Sciatic nerve (tissue), 2 donors: ENCODE data around the gene JCAD. TPM values are rescaled to one million over a fixed set of nuclear protein-coding genes. Genes with fewer than 3 reads are reported as not detected.

Experiments
- ATAC-seq: fragments of 200-7000 bp; cut with Tn5 transposase; one replicate; pipeline ENCODE4 v1.9.1; 2020; ENCODE audit warnings: mild to moderate bottlenecking, moderate library complexity
- DNase-seq: peaks from one replicate; pipeline ENCODE4 v3.0.0-alpha.2; 2020; ENCODE audit warnings: low spot score
- intact Hi-C: fragments of 100-400 bp; cut with DNase I; formaldehyde crosslinking; loops from one replicate; pipeline ENCODE4 v1.14.2; 2022
- total RNA-seq: library from RNA; stranded (reverse); fragmentation: NEBNext Ultra II Directional; extraction: Animal tissue kit (Norgen Biotek cat#: 25700); gene quantifications from one replicate; pipeline ENCODE4 v1.2.1, GENCODE V29; 2021
- donor health status: DM: no; HTN: no; CAD: no.
- donor health status: DM: no; HTN: no; CAD: no.

JCAD gene
- total RNA-seq, 1 donor from 2014 or later, result 83.5 TPM

- no peak for DNase-seq
- no peak for ATAC-seq
- intact Hi-C loops, result no loop called here
Observed at GRCh38 chr10:30074090-30074489, 14.7 kb upstream of the JCAD start.

DNA sequence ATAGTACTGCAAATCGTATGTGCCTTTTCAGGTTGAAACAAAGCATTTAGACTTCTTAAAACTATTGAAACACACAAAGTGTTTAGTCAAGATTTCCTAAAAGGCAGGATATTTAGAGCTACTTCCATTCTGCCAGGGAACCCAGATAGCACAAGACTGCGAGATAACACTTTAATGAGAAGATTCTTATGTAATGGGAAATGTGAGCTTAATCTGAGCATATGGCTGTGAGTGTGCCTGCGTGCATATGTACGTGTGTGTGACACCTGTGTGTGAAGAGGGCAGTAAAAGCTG is 14.3 kb upstream of the JCAD start:
- intact Hi-C loops, result no loop called here
- DNase-seq (no peak), ATAC-seq (no peak)

DNA sequence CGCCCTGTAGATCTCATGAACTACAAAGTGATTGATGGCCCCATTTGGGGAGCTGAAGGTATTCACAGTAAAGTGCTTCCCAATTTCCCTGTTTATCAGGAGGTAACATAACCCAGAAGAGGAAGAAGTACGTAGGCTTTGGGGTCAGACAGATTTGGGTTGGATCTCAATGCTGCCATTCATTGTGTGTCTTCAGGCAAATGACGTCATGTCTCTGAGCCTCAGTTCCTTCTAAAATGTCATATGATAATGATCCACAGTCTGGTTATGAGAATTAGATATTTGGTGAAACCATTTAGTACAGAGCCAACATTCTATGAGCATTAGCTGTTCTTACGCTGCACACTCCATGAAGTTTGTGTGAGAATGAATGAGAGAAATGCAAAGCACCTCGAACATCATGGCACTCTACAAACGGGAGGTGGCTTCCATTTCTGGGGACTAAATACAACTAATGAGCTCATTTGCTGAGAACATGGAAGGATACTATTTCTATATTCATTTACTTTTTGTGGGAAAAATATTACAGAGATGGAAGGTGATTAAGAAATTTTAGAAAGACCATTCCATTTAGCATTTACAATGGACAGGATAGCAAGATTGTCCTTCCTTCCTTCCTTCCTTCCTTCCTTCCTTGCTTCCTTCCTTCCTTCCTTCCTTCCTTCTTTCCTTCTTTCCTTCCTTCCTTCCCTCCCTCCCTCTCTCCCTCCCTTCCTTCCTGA is 13.8 kb upstream of the JCAD start:
- ATAC-seq, result no peak
- no peak for DNase-seq
- intact Hi-C loops, result no loop called here

- ATAC-seq, result no peak
- intact Hi-C loops, result no loop called here
- DNase-seq, result no peak
Observed at GRCh38 chr10:30072068-30072467, 12.7 kb upstream of the JCAD start.

DNA sequence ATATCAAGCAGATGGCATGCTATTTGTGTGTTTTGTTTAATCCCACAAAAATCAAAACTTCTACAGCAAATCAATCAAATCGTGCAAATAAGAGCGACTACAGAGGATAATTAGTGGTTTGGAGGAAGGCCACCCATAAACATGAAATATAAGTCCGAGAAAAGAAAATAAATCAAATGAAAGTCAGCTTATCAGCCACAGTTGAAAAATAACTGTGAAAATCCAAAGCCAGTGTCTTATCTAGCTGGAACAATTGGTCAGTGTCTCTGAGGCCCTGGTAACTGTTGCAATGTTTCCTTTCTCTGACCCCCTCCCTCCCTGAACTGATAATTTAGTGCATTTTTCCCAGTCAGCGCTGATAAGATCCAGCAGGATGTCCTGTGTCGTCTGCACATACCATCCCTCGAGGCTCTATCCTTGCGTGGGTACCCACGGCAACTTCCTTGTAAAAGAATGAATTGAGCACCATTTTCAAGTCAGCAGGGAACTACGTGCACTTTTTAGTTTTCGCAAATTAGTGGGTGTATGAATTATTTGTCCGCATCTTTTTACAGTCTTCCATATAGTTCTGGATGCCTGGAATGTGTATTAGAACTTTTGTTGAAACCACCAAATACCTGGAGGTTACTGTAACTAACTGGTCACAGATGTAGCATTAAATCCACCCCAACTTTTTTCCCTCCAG is 10.8 kb upstream of the JCAD start:
- DNase-seq, result no peak
- ATAC-seq, result no peak
- intact Hi-C loops, result no loop called here

DNA sequence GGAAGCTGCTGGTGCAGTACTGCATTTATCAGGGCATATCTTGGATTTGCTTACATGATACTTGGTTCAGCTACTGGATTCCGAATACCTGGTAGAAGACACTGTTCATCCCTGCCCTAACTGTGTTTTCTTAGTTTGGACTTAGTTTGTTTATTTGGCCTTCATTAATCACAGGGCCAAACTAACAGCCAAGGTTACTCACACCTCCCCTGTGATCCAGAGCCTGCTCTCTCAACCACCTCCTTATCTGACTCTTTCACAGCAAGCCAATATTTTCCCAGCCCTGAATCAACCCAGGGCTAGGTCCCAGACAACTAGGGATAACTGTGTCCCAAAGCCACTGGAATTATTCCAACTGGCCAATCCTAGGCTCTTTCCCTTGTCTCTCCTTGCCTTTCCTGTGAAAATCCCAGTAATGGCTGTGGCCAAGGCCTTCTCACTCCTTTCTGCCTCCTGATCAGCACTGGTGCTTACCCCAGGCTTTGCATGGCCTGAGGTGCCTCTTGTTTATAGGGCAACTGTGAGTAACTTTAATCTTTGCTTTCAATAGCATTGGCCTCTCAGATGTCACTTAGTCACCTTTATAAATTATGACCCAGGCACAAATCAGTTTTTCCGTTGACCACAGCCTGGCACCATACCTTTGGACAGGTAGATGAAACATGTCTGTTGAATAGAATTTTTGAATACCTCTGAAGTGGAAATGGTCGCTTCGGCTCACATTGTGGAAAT is 9.3 kb upstream of the JCAD start:
- DNase-seq (no peak), ATAC-seq (no peak)
- intact Hi-C loops, result no loop called here

DNA sequence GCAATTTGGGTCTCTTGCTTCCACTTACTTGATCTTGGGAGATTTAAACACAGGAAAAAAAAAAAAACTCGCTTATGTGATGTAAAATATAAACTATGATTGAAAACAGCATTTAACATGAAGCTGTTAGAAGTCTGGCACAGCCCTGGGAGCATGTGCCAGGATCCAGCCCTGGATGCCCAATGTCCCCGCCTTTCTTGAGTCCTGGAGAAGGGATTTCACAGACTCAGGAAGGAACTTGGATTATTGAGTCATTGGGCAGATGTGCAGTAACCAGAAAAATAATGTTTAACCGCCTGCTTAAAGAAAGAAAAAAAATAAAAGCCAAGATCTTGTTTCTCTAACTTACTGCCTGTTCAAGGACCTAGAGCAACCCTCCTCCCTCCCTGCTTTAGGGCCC is 3.7 kb upstream of the JCAD start:
- intact Hi-C loops, result no loop called here
- no peak for ATAC-seq

DNA sequence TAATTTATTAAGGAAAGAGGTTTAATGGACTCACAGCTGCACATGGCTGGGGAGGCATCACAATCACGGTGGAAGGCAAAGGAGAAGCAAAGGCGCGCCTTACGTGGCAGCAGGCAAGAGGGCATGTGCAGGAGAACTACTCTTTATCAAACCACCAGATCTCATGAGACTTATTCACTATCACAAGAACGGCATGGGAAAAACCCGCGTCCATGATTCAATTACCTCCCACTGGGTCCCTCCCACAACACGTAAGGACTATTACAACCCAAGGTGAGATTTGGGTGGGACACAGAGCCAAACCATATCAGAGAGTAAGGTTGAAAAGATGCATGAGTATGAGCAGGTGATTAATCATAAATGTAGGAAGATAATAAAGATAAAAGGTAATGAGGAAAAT is 3.2 kb upstream of the JCAD start:
- intact Hi-C loops, result no loop called here
- no peak for ATAC-seq

More for the DNA sequence above, 3.7 kb upstream of the JCAD start:
- no peak for DNase-seq

GRCh38 chr10:30062090-30062489 is 2.7 kb upstream of the JCAD start:
- intact Hi-C loops, result no loop called here
- peak; percentile 18 for ATAC-seq
- DNase-seq, result no peak

More for the DNA sequence above, 3.2 kb upstream of the JCAD start:
- no peak for DNase-seq

DNA sequence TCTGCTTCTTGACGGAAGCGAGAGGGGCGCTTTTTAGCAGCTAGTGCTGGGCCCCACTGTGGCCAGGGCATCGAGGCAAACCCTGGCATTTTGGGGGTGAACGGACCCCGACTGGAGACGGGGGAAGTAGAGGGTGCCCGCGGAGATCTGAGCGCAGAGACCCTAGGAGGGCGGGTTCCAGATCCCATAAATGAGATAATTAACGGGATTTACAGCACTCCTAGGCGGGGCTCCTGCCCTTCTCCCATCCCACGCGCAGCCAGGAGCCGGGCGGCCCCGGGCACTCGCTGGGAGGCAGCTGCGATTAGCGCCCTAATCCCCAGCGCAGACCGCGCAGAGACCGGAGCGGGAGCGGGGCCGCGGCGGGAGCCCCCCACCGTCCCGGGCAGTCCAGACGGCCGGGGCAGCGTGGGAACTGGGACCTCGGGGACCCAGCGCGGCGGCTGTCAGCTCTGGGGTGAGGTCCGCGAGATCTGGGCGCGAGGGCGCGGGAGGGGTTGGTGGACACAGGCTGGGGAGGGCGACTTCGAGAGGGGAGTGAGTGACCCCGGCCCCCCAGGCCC is 735 bp downstream of the JCAD start:
- peak; percentile 40 for ATAC-seq
- intact Hi-C loops, result no loop called here

GRCh38 chr10:30057894-30058556 is 1.4 kb downstream of the JCAD start:
- ATAC-seq (peak; percentile 20), DNase-seq (no peak)
- intact Hi-C loops, result no loop called here

More for the DNA sequence above, 735 bp downstream of the JCAD start:
- peak; percentile 62 for DNase-seq

DNA sequence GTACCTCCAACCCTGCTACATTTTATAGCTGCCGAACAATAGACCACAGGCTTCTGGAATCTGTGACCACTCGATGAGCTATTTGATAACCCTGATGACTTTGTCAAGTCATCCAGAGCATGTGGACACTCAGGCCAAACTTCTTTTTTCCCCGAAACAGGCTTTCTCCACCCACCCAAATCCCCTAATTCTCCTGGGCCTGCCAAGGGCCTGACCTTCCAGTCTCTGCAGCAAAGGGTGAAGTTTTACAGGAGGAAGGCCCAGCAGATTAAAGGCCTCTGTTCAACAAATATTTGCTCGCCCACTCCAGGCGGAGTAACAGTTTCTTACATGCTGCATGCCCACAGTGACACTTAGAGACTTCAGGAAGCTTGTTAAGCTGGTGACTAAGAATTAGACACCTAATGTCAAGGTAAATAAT is 2.0 kb downstream of the JCAD start:
- intact Hi-C loops, result no loop called here
- DNase-seq (no peak), ATAC-seq (no peak)

DNA sequence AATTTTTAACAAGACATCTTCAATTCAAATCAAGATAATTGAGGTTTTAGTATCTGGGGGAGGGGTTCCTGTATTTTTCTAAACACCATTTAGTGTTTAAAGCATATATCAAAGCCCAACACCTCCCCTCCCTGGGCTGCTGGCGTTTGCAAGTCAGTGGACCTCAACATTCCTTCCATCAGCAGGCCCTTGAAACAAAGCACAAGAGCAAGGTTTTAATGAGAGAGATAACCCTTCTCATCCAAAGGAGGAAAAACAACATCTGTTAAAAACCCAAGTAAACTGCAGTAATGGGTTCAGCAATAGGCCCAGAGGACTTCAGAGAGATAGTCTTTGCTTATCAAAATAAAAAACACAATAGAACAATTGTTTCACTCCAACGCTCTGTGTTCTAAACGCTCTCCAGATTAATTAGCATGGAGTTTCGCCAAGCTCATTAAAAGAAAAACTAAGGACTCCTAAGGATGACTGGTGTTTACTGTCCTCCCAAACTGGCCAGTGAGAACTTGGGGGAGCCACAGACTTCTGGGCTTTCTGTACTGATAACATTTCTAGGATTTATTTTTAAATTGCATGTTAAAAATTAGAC is 2.5 kb downstream of the JCAD start:
- no peak for ATAC-seq
- intact Hi-C loops, result no loop called here
- no peak for DNase-seq

GRCh38 chr10:30056281-30056680 is 3.1 kb downstream of the JCAD start:
- intact Hi-C loops, result no loop called here
- ATAC-seq (no peak), DNase-seq (no peak)

- no peak for DNase-seq
- peak; percentile 35 for ATAC-seq
- intact Hi-C loops, result no loop called here
Observed at GRCh38 chr10:30055226-30055662, 4.1 kb downstream of the JCAD start.

- ATAC-seq (no peak), DNase-seq (no peak)
- intact Hi-C loops, result no loop called here
Observed at GRCh38 chr10:30052062-30052461, 7.3 kb downstream of the JCAD start.

DNA sequence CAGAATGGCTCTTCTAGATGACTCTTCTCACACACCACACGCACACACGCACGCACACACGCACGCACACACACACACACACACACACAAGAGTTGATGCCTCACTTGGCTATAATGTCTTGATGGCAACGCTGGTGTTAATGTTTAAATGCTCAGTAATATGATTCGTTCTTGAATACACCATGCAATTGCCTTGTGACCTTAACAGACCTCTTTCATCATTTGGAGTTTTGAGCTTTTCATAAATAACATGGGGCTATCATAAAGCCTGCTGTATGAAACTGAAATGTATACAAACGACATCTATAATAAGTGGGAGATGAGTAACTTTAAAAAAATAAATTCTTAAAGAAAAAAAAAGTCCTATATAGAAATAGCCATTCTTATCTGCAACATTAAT is 8.2 kb downstream of the JCAD start:
- intact Hi-C loops, result no loop called here
- DNase-seq, result no peak
- no peak for ATAC-seq

DNA sequence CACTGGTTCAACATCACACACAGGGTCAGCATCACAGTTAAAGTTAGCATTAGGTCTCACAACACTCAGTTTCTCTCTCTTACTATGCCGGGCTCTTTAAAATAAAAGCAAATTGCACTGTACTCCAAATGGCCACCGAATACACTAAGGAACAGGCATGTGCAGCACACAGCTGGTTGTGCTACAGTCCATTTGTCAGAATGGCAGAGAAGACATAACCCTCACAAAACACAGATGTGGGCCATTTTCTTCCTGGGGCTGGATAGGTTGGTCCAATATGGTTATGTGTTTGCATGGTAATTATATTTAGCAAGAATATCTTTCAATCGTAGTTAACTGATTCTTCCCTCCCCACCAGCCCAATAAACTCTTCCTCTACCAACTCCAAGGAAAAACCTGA is 9.0 kb downstream of the JCAD start:
- DNase-seq (no peak), ATAC-seq (no peak)
- intact Hi-C loops, result no loop called here
